GM06990 (cell line): ENCODE results near the gene CEP112.

ENCODE experiments used
- DNase-seq: peaks from one replicate; pipeline ENCODE4 v3.0.0-alpha.2; 2011; ENCODE audit not compliant: insufficient read length; ENCODE audit errors: extremely low read depth
- H3K27me3 ChIP-seq: replicated peaks from 2 replicates; pipeline ENCODE4 v1.6.0; 2011; ENCODE audit warnings: low read length; ENCODE audit not compliant: control insufficient read depth, insufficient read depth
- H3K36me3 ChIP-seq: 2 replicates; pipeline ENCODE4 v1.5.1; 2011; ENCODE audit warnings: low read length; ENCODE audit not compliant: control insufficient read depth, insufficient read depth
- H3K4me3 ChIP-seq: replicated peaks from 2 replicates; pipeline ENCODE4 v1.5.1; 2011; ENCODE audit warnings: low read depth, mild to moderate bottlenecking, control low read depth, low read length
- TF ChIP-seq, protein P1 (sequence below): IDR thresholded peaks from 2 replicates; pipeline ENCODE4 v1.5.1; 2011; ENCODE audit warnings: low read length, control low read depth, mild to moderate bottlenecking, inconsistent platforms; ENCODE audit not compliant: insufficient read depth, poor library complexity, severe bottlenecking

CEP112 gene

DNA sequence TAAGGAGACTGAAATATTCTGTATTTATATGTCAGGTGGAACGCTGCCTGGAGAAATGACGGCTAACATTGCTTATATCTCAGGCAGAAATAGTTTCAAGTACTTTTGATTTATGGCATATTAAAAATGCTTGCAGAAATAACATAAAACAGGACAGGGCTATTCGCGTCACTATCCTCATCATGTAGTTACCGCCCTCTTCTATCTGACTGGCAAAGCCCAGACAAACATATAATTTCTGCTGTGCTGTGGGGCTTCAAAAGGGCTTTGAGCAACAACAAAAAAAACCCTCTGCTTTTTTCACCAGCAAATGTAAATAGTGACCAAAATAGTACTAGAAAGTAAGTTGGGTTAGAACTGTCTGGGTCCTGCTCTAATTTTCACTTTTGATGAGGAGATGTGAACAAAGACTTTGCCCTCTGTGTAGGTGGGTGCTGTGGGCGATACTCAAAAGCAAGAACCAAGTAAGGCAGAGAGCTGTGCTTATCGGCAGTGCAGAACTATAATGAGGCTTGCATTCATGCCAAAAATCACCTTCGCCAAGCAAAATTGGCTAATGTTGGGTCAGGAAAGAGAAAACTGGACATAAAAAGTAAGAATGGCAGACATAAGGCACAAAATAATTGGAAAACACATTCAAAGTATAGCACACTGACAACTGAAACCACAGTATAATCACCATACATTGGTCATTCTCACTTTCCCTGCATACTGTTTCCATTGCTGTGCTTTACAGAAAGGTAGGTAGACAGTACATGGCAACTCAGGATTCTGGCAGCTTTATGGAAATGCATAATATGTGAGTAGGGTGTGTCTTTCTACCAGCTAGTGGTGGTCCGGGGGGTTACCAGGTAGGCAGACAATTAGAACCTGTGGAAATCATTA is 479.3 kb downstream of the CEP112 start:
- TF ChIP-seq, protein P1, sequence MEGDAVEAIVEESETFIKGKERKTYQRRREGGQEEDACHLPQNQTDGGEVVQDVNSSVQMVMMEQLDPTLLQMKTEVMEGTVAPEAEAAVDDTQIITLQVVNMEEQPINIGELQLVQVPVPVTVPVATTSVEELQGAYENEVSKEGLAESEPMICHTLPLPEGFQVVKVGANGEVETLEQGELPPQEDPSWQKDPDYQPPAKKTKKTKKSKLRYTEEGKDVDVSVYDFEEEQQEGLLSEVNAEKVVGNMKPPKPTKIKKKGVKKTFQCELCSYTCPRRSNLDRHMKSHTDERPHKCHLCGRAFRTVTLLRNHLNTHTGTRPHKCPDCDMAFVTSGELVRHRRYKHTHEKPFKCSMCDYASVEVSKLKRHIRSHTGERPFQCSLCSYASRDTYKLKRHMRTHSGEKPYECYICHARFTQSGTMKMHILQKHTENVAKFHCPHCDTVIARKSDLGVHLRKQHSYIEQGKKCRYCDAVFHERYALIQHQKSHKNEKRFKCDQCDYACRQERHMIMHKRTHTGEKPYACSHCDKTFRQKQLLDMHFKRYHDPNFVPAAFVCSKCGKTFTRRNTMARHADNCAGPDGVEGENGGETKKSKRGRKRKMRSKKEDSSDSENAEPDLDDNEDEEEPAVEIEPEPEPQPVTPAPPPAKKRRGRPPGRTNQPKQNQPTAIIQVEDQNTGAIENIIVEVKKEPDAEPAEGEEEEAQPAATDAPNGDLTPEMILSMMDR = no peak
- Histone ChIP-seq H3K4me3 (no peak overlapping the region), H3K27me3 (no peaks in the 10 kb centered on the region), H3K36me3 (no peaks in the 10 kb centered on the region)
- DNase-seq = no peak

DNA sequence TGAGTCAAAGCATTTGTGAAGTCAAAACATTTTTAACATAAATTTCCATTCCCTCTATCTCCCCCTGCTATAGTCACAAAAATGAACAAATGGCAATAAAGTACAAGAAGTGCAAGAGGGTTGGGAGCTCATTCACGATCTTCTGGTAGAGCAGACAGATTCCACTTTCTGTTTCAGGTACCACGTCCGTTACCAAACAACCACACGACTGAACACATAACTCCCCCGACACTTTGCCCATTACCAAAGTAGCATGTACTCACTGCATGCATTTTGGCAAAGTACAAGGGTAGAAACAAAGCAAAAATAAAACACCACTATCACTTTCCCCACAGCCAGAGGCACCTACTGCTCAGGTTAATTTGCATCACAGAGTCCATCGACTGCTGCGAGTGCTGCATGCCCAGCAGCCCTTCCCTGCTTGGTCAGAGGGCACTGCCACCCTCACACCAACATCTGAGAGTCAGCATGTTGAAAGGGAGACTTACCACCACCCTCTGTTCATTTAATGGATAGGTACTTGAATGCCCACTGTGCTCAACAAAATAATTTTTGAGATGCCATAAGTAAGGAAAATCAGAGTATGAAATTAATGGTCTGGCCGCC is 480.2 kb downstream of the CEP112 start:
- Histone ChIP-seq H3K4me3 (peak overlapping the region; percentile 0; the same call in 1 of the 2 replicates), H3K36me3 (no peaks in the 10 kb centered on the region), H3K27me3 (no peaks in the 10 kb centered on the region)
- TF ChIP-seq, protein P1 = no peak
- DNase-seq = no peak

DNA sequence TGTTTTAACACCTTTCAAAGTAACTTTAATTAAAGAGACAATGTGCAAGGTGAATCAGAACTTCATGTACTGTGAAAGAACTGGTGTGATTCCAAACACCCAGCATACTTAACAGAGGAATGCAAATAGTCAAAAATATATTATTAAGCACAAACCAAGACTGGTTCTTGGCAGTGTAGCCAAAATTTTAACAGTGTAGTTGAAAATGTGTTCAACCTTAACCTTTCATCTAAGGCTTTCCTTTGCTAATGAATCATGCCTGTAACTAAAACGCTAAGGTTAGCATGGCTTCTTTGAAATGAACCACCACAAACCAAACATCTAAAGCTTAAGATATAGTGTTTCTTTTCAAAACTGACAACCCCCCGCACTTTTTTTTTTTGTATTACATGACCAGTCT is 484.2 kb downstream of the CEP112 start:
- H3K27me3 ChIP-seq = no peaks in the 10 kb centered on the region
- TF ChIP-seq, protein P1 = no peak

DNA sequence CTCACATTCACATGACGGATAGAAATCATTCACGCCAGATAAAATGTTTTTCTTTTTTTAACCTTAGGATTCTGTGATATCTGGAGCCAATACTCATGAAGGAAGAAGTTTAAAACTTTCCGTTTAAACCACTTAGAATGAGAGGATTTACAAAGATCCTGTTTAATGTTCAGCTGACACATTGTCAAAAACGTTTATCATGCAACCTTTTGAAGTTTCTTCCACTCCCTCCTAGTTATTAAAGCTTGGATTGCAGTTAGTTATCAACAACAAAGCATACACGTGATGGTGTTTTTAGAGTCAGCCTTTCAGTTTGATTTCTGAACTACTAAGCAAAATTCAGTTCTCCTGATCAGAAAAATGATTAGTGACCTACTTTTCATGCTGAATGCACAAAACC is 487.2 kb downstream of the CEP112 start:
- Histone ChIP-seq H3K36me3 (no peaks in the 10 kb centered on the region), H3K27me3 (no peaks in the 10 kb centered on the region), H3K4me3 (no peak overlapping the region)
- TF ChIP-seq, protein P1 = no peak
- DNase-seq = no peak

More for the DNA sequence above, 484.2 kb downstream of the CEP112 start:
- no peaks in the 10 kb centered on the region for H3K36me3 ChIP-seq
- no peak for DNase-seq
- H3K4me3 ChIP-seq = no peak overlapping the region

DNA sequence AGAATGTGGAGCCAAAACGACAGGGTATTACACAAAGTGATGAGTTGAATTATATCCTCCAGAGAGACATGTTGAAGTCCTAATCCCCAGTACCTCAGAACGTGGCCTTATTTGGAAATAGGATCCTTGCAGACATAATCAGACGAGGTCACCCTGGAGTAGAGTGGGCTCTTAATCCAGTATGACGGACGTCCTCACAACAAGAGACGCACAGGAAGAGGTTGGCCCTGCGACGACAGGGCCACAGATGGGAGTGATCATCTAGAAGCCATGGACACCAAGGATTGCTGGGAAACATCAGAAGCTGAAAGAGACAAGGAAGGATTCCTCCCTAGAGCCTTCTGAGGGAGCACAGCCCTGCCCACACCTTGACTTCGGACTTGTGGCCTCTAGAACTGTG is 488.0 kb downstream of the CEP112 start:
- Histone ChIP-seq H3K27me3 (no peaks in the 10 kb centered on the region), H3K4me3 (no peak overlapping the region), H3K36me3 (no peaks in the 10 kb centered on the region)
- no peak for DNase-seq
- TF ChIP-seq, protein P1 = no peak
